ENCODE results near the gene ZNF438.

- TF ChIP-seq, protein P1, sequence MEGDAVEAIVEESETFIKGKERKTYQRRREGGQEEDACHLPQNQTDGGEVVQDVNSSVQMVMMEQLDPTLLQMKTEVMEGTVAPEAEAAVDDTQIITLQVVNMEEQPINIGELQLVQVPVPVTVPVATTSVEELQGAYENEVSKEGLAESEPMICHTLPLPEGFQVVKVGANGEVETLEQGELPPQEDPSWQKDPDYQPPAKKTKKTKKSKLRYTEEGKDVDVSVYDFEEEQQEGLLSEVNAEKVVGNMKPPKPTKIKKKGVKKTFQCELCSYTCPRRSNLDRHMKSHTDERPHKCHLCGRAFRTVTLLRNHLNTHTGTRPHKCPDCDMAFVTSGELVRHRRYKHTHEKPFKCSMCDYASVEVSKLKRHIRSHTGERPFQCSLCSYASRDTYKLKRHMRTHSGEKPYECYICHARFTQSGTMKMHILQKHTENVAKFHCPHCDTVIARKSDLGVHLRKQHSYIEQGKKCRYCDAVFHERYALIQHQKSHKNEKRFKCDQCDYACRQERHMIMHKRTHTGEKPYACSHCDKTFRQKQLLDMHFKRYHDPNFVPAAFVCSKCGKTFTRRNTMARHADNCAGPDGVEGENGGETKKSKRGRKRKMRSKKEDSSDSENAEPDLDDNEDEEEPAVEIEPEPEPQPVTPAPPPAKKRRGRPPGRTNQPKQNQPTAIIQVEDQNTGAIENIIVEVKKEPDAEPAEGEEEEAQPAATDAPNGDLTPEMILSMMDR (IDR thresholded peaks at IDR 0.05) = no peak
- no peak for TF ChIP-seq POLR2A (IDR thresholded peaks at IDR 0.05)
These were observed 201.8 kb downstream of the ZNF438 start for GRCh38 chr10:30829901-30830300.

All from prostate gland (tissue), 2 donors.